HCT116 (cell line): Measurements from ENCODE around the gene PPP1R16B. TPM values are rescaled to one million over a fixed set of nuclear protein-coding genes. Genes with fewer than 3 reads are reported as not detected.

Experiments
- ATAC-seq: fragments of 200-7000 bp; cut with Tn5 transposase; 2 replicates; pipeline ENCODE4 v1.9.1; 2020; ENCODE audit warnings: mild to moderate bottlenecking, moderate library complexity
- BruUV-seq: library from RNA; stranded (reverse); fragments of 400-500 nt; replicated peaks from 2 replicates; lab custom pipeline; 2021; lab: Mats Ljungman, UMichigan
- CTCF ChIA-PET: fragments of 300-600 bp; sonication (Branson Sonifier 250); formaldehyde crosslinking; loops from one replicate; lab custom pipeline; 2021; ENCODE audit warnings: antibody characterized with exemption; lab: Charles Lee
- POLR2A ChIA-PET: fragments of 300-600, 350-600 bp; sonication (Branson Sonifier 250); formaldehyde crosslinking; loops from one replicate; lab custom pipeline; 2021; ENCODE audit warnings: antibody characterized with exemption; lab: Charles Lee
- RAD21 ChIA-PET, 2 experiments: fragments of 300-600 bp; sonication (Branson Sonifier 250); formaldehyde crosslinking; loops; one replicate each; lab custom pipeline; 2023; ENCODE audit warnings: low total read pairs in 2 of 2; ENCODE audit not compliant: uncharacterized antibody in 2 of 2, unreplicated experiment in 2 of 2, low non-redundant PET in 1 of 2; lab: Charles Lee
- DNase-seq: peaks from one replicate; pipeline ENCODE4 v3.0.0-alpha.2; 2010; ENCODE audit warnings: low read depth, low spot score
- H2AFZ ChIP-seq: fragments of 200-600 bp; shearing (Covaris generic), sonication (generic); 2 replicates; pipeline ENCODE4 v1.6.1; 2017; ENCODE audit warnings: low read depth, mixed run types, mixed read lengths, antibody characterized with exemption, low read length; ENCODE audit not compliant: poor library complexity, severe bottlenecking
- H3K27ac ChIP-seq: 2 replicates; pipeline ENCODE4 v1.5.1; 2012; ENCODE audit warnings: low read depth, low read length
- H3K27me3 ChIP-seq: fragments of 200-600 bp; sonication (generic); 2 replicates; pipeline ENCODE4 v1.6.1; 2016; ENCODE audit warnings: mixed run types, low read length, mixed read lengths; ENCODE audit not compliant: insufficient read depth
- H3K36me3 ChIP-seq, 2 experiments: fragments of 200-500 bp in 1 of 2; fragments of 200-600 bp in 1 of 2; sonication (Bioruptor generic) in 1 of 2; sonication (generic) in 1 of 2; 2 replicates each; pipeline versions ENCODE4 v1.5.1 to v1.6.1; 2014 to 2016; ENCODE audit warnings: low read length in 2 of 2, inconsistent platforms in 1 of 2, mixed read lengths in 1 of 2, mixed run types in 1 of 2; ENCODE audit not compliant: insufficient read depth in 2 of 2, control insufficient read depth in 1 of 2
- H3K4me1 ChIP-seq, 2 experiments: fragments of 200-600 bp in 1 of 2; sonication (generic) in 1 of 2; 2 replicates each; pipeline versions ENCODE4 v1.5.1 to v1.6.1; 2012 to 2017; ENCODE audit warnings: low read length in 2 of 2, inconsistent platforms in 1 of 2, mild to moderate bottlenecking in 1 of 2, mixed read lengths in 1 of 2, mixed run types in 1 of 2, moderate library complexity in 1 of 2; ENCODE audit not compliant: insufficient read depth in 2 of 2, control insufficient read depth in 1 of 2
- H3K4me2 ChIP-seq: fragments of 200-600 bp; sonication (generic); 2 replicates; pipeline ENCODE4 v1.6.1; 2017; ENCODE audit warnings: mixed run types, low read length, mixed read lengths
- H3K4me3 ChIP-seq, 2 experiments: fragments of 200-600 bp in 1 of 2; sonication (generic) in 1 of 2; replicated peaks in 1 of 2; 2 replicates each; pipeline ENCODE4 v1.5.1; 2011 to 2016; ENCODE audit warnings: low read length in 2 of 2, control low read depth in 1 of 2, low read depth in 1 of 2, mild to moderate bottlenecking in 1 of 2, mixed read lengths in 1 of 2, mixed run types in 1 of 2
- H3K79me2 ChIP-seq: fragments of 200-600 bp; sonication (generic); 2 replicates; pipeline ENCODE4 v1.6.1; 2017; ENCODE audit warnings: mild to moderate bottlenecking, mixed run types, low read length, moderate library complexity, mixed read lengths; ENCODE audit not compliant: insufficient read depth
- H3K9ac ChIP-seq: fragments of 200-600 bp; sonication (generic); 2 replicates; pipeline ENCODE4 v1.6.1; 2016; ENCODE audit warnings: low read length, mixed read lengths
- H3K9me2 ChIP-seq: fragments of 200-600 bp; sonication (generic), shearing (Covaris generic); 2 replicates; pipeline ENCODE4 v1.6.1; 2017; ENCODE audit warnings: mixed run types, mild to moderate bottlenecking, moderate library complexity; ENCODE audit not compliant: insufficient read depth
- H3K9me3 ChIP-seq, 2 experiments: fragments of 200-500 bp in 1 of 2; fragments of 200-600 bp in 1 of 2; sonication (Bioruptor generic) in 1 of 2; sonication (generic) in 1 of 2; 2 replicates each; pipeline ENCODE4 v1.6.1; 2014 to 2017; ENCODE audit warnings: low read length in 2 of 2, mixed read lengths in 2 of 2, inconsistent platforms in 1 of 2, low read depth in 1 of 2, mild to moderate bottlenecking in 1 of 2, mixed run types in 1 of 2, moderate library complexity in 1 of 2; ENCODE audit not compliant: control insufficient read depth in 1 of 2, insufficient read depth in 1 of 2
- H4K20me1 ChIP-seq: fragments of 200-600 bp; sonication (generic), shearing (Covaris generic); 2 replicates; pipeline ENCODE4 v1.6.1; 2017; ENCODE audit warnings: mixed run types, mild to moderate bottlenecking, moderate library complexity; ENCODE audit not compliant: insufficient read depth
- CBX3 ChIP-seq: IDR thresholded peaks from 2 replicates; pipeline ENCODE4 v1.6.1; 2012; ENCODE audit warnings: low read depth
- EGR1 ChIP-seq: IDR thresholded peaks from 2 replicates; pipeline ENCODE4 v1.6.1; 2012; ENCODE audit warnings: low read depth
- EZH2 ChIP-seq: fragments of 200-600 bp; sonication (generic); IDR thresholded peaks from 2 replicates; pipeline ENCODE4 v1.6.1; 2017; ENCODE audit warnings: antibody characterized with exemption, mixed run types
- EZH2phosphoT487 ChIP-seq: fragments of 200-600 bp; IDR thresholded peaks from 2 replicates; pipeline ENCODE4 v1.6.1; 2018; ENCODE audit warnings: antibody characterized with exemption, borderline replicate concordance
- JUND ChIP-seq: IDR thresholded peaks from 2 replicates; pipeline ENCODE4 v1.6.1; 2012
- POLR2A ChIP-seq: IDR thresholded peaks from 2 replicates; pipeline ENCODE4 v1.7.0; 2011; ENCODE audit warnings: borderline replicate concordance; ENCODE audit not compliant: insufficient read depth, insufficient read length; ENCODE audit errors: extremely low read depth
- RAD21 ChIP-seq: IDR thresholded peaks from 2 replicates; pipeline ENCODE4 v1.6.1; 2012; ENCODE audit warnings: low read depth, mild to moderate bottlenecking
- SIN3A ChIP-seq: IDR thresholded peaks from 2 replicates; pipeline ENCODE4 v1.6.1; 2012; ENCODE audit warnings: low read depth
- SRF ChIP-seq: IDR thresholded peaks from 2 replicates; pipeline ENCODE4 v1.6.1; 2012; ENCODE audit warnings: low read depth
- TCF7L2 ChIP-seq: IDR thresholded peaks from 2 replicates; pipeline ENCODE4 v1.7.0; 2011; ENCODE audit warnings: borderline replicate concordance, inconsistent platforms; ENCODE audit not compliant: insufficient read depth, insufficient read length; ENCODE audit errors: extremely low read depth
- ZFX ChIP-seq: fragments of 450-650 bp; IDR thresholded peaks from 2 replicates; pipeline ENCODE4 v1.6.1; 2017
- ZNF274 ChIP-seq: fragments of 200-500 bp; sonication (Bioruptor generic); IDR thresholded peaks from 2 replicates; pipeline ENCODE4 v1.6.1; 2014; ENCODE audit warnings: mild to moderate bottlenecking, low read depth, low read length, inconsistent platforms
- intact Hi-C: fragments of 100-400 bp; cut with micrococcal nuclease; formaldehyde crosslinking; loops from 2 replicates; pipeline ENCODE4 v1.10.0; 2022
- total RNA-seq: library from RNA; stranded (reverse); gene quantifications from one replicate; pipeline ENCODE4 v1.2.1, GENCODE V29; 2021; ENCODE audit not compliant: unreplicated experiment
- TF ChIP-seq, protein P1 (sequence below), 3 experiments: fragments of 200-600 bp in 1 of 3; sonication (generic) in 1 of 3; IDR thresholded peaks in 2 of 3; conservative IDR thresholded peaks in 1 of 3; 2 replicates each; pipeline ENCODE4 v1.5.1; 2012 to 2017; ENCODE audit warnings: low read depth in 2 of 3, low read length in 2 of 3, antibody characterized with exemption in 1 of 3, borderline replicate concordance in 1 of 3, control low read depth in 1 of 3, mild to moderate bottlenecking in 1 of 3, mixed read lengths in 1 of 3, mixed run types in 1 of 3, moderate library complexity in 1 of 3; ENCODE audit not compliant: insufficient read depth in 1 of 3
- TF ChIP-seq, protein P2 (sequence below): IDR thresholded peaks from 2 replicates; pipeline ENCODE4 v1.6.1; 2012

PPP1R16B gene
- total RNA-seq, 1 experiment from 2014 or later = 0.52 TPM

DNA sequence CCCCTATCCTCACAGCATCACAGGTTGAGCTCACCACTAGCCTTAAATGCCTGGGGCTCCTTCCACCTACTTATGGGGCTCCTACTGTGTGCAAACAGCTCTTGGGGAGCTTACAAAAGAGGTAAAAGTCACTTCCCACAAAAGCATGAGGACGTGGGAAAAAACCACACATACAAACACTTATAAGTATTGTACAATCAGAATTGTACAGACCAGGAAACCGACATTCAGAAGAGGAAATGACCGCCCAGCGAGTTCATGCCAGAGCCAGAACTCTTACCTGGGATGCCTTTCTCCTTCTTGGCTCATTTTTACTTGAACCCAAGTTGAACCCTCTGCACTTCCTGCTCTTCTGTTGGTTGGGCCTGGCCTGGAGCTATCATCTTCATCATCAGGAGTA, 6.3 kb upstream of the PPP1R16B start:
- H3K4me1 ChIP-seq = no peaks in the 10 kb centered on the region
- ATAC-seq = no peak
- H3K27me3 ChIP-seq = no peaks in the 10 kb centered on the region
- H4K20me1 ChIP-seq = no peaks in the 10 kb centered on the region
- ChIA-PET CTCF (interaction anchor here (1.1 to 2.2 kb wide), 2 partner anchors 9 to 60 kb away, joined by 3 to 5 read pairs; no protein-coding TSS in a partner anchor), RAD21 (no interaction called here), POLR2A (no interaction called here)
- intact Hi-C loops = no loop called here
- TF ChIP-seq EGR1 (no peak), ZFX (no peak), EZH2phosphoT487 (no peak), CBX3 (no peak), POLR2A (no peak), JUND (no peak), ZNF274 (no peak), SRF (no peak), TCF7L2 (no peak), EZH2 (no peak), SIN3A (no peak), RAD21 (no peak)
- TF ChIP-seq, protein P1, sequence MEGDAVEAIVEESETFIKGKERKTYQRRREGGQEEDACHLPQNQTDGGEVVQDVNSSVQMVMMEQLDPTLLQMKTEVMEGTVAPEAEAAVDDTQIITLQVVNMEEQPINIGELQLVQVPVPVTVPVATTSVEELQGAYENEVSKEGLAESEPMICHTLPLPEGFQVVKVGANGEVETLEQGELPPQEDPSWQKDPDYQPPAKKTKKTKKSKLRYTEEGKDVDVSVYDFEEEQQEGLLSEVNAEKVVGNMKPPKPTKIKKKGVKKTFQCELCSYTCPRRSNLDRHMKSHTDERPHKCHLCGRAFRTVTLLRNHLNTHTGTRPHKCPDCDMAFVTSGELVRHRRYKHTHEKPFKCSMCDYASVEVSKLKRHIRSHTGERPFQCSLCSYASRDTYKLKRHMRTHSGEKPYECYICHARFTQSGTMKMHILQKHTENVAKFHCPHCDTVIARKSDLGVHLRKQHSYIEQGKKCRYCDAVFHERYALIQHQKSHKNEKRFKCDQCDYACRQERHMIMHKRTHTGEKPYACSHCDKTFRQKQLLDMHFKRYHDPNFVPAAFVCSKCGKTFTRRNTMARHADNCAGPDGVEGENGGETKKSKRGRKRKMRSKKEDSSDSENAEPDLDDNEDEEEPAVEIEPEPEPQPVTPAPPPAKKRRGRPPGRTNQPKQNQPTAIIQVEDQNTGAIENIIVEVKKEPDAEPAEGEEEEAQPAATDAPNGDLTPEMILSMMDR (IDR thresholded peaks at IDR 0.05 in 2 of 3, conservative IDR thresholded peaks at IDR 0.05 in 1 of 3; ENCODE audit: borderline replicate concordance in 1 of 3, insufficient read depth in 1 of 3, low read depth in 2 of 3, low read length in 2 of 3) = no peak
- TF ChIP-seq, protein P2, sequence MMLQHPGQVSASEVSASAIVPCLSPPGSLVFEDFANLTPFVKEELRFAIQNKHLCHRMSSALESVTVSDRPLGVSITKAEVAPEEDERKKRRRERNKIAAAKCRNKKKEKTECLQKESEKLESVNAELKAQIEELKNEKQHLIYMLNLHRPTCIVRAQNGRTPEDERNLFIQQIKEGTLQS = no peak
- H3K9me3 ChIP-seq = no peaks in the 10 kb centered on the region
- H2AFZ ChIP-seq = no peak overlapping the region
- H3K27ac ChIP-seq = no peak overlapping the region
- no peak overlapping the region for H3K4me2 ChIP-seq
- H3K79me2 ChIP-seq = no peaks in the 10 kb centered on the region
- DNase-seq = no peak
- H3K4me3 ChIP-seq = no peak overlapping the region
- no peak overlapping the region for H3K9ac ChIP-seq
- no peaks in the 10 kb centered on the region for H3K9me2 ChIP-seq
- no TSS peak for BruUV-seq
- H3K36me3 ChIP-seq = no peaks in the 10 kb centered on the region
